ENCODE data around the gene LKAAEAR1.

Gene LKAAEAR1

GRCh38 chr20:64037199-64037497 lies 47.0 kb downstream of the LKAAEAR1 start:
- DNase-seq (ENCODE audit: low read depth): no peak

- no peak for DNase-seq (ENCODE audit: low read depth)
Measured at GRCh38 chr20:64036346-64037198, 47.6 kb downstream of the LKAAEAR1 start.

- DNase-seq (ENCODE audit: low read depth): no peak
Measured at GRCh38 chr20:64035933-64036345, 48.3 kb downstream of the LKAAEAR1 start, which contains the start of gene C20orf204. C20orf204 (plus strand) TSS chr20:64036182; CDS start chr20:64036324, 142 bp downstream.

GRCh38 chr20:64035066-64035932 lies 48.9 kb downstream of the LKAAEAR1 start:
- DNase-seq (ENCODE audit: low read depth): no peak

GRCh38 chr20:64033981-64034493 lies 50.2 kb downstream of the LKAAEAR1 start:
- DNase-seq (ENCODE audit: low read depth): no peak
